ENCODE data around the gene TLE2. TPM values are rescaled to one million over a fixed set of nuclear protein-coding genes. Genes with fewer than 3 reads are reported as not detected.

The TLE2 gene
- polyA plus RNA-seq, 3 donors: 27.0 to 63.6 (median 39.6) TPM

Other genes starting within 250 kb of the TLE2 start
- 10 to 100 TPM; 48.4 to 66.5 (median 62.8) TPM for gene SGTA, start 246.0 kb downstream of the TLE2 start, polyA plus RNA-seq (ENCODE audit: insufficient read length in 3 of 3)
- 10 to 100 TPM; 44.7 to 59.9 (median 59.8) TPM for gene THOP1, start 243.8 kb downstream of the TLE2 start, polyA plus RNA-seq (ENCODE audit: insufficient read length in 3 of 3)
- 10 to 100 TPM in 2 of 3 donors, 1 to 10 TPM in 1; 8.3 to 11.3 (median 10.3) TPM for gene ZNF554, start 209.4 kb downstream of the TLE2 start, polyA plus RNA-seq (ENCODE audit: insufficient read length in 3 of 3)
- 10 to 100 TPM; 12.5 to 14.1 (median 12.5) TPM for gene ZNF555, start 187.8 kb downstream of the TLE2 start, polyA plus RNA-seq (ENCODE audit: insufficient read length in 3 of 3)
- 1 to 10 TPM in 2 of 3 donors, under 1 TPM in 1; 0.66 to 1.5 (median 1.5) TPM for gene ZNF556, start 161.9 kb downstream of the TLE2 start, polyA plus RNA-seq (ENCODE audit: insufficient read length in 3 of 3)
- 1 to 10 TPM; 6.9 to 7.6 (median 7.1) TPM for gene ZNF57, start 128.4 kb downstream of the TLE2 start, polyA plus RNA-seq (ENCODE audit: insufficient read length in 3 of 3)
- gene ZNF77, start 84.3 kb downstream of the TLE2 start, polyA plus RNA-seq (ENCODE audit: insufficient read length in 3 of 3): 1 to 10 TPM; 7.6 to 9.0 (median 8.2) TPM
- 10 to 100 TPM in 1 of 3 donors, 1 to 10 TPM in 2; 8.1 to 10.4 (median 8.3) TPM for gene TLE6, start 51.7 kb downstream of the TLE2 start, polyA plus RNA-seq (ENCODE audit: insufficient read length in 3 of 3)
- gene TLE5, start 33.2 kb upstream of the TLE2 start, polyA plus RNA-seq (ENCODE audit: insufficient read length in 3 of 3): 100 to 1,000 TPM; 419 to 491 (median 450) TPM
- gene GNA11, start 65.1 kb upstream of the TLE2 start, polyA plus RNA-seq (ENCODE audit: insufficient read length in 3 of 3): 10 to 100 TPM; 61.2 to 64.4 (median 61.5) TPM
- 1 to 10 TPM in 2 of 3 donors, under 1 TPM in 1; 0.81 to 1.6 (median 1.2) TPM for gene GNA15, start 106.8 kb upstream of the TLE2 start, polyA plus RNA-seq (ENCODE audit: insufficient read length in 3 of 3)
- under 1 TPM; 0.28 to 0.56 (median 0.34) TPM for gene S1PR4, start 149.5 kb upstream of the TLE2 start, polyA plus RNA-seq (ENCODE audit: insufficient read length in 3 of 3)
- 10 to 100 TPM; 29.5 to 48.4 (median 41.7) TPM for gene NCLN, start 156.7 kb upstream of the TLE2 start, polyA plus RNA-seq (ENCODE audit: insufficient read length in 3 of 3)
- 1 to 10 TPM in 1 of 3 donors, under 1 TPM in 2; 0.75 to 1.7 (median 0.82) TPM for gene CELF5, start 195.4 kb upstream of the TLE2 start, polyA plus RNA-seq (ENCODE audit: insufficient read length in 3 of 3)

Data from renal cortex interstitium (tissue), 3 donors.